Stimulated activated CD4-positive, alpha-beta T cell treated with anti-CD3 and anti-CD28 coated beads, Interleukin-4, amount 100 ng/mL, for 24 hours (primary cell): ENCODE results near the gene OSM.
"Not testable (repeated sequence)": the region's sequence is repeated elsewhere in the genome, so short reads cannot be mapped to it uniquely, and the experiment has no call there.

ENCODE experiments used
- DNase-seq: peaks from one replicate; pipeline ENCODE4 v3.0.0-alpha.2; 2020

OSM gene

GRCh38 chr22:30241576-30242371 lies 24.9 kb downstream of the OSM start:
- DNase-seq: no peak

GRCh38 chr22:30240541-30241417 lies 25.9 kb downstream of the OSM start:
- DNase-seq: no peak

- DNase-seq: no peak
Measured at GRCh38 chr22:30239488-30240405, 26.9 kb downstream of the OSM start.

- DNase-seq: no peak
Measured at GRCh38 chr22:30238661-30239487, 27.8 kb downstream of the OSM start.

GRCh38 chr22:30238136-30238535 lies 28.5 kb downstream of the OSM start:
- DNase-seq: no peak

- no peak for DNase-seq
Measured at GRCh38 chr22:30236875-30237274, 29.8 kb downstream of the OSM start.

- no peak for DNase-seq
Measured at GRCh38 chr22:30235687-30236170, 30.9 kb downstream of the OSM start.

- no peak for DNase-seq
Measured at GRCh38 chr22:30234786-30235470, 31.7 kb downstream of the OSM start.

- not testable (repeated sequence) for DNase-seq
Measured at GRCh38 chr22:30234325-30234724, 32.3 kb downstream of the OSM start.

GRCh38 chr22:30233582-30233981 lies 33.1 kb downstream of the OSM start:
- DNase-seq: no peak

GRCh38 chr22:30232716-30233218 lies 33.9 kb downstream of the OSM start:
- no peak for DNase-seq

- DNase-seq: no peak
Measured at GRCh38 chr22:30230787-30231461, 35.7 kb downstream of the OSM start.

- no peak for DNase-seq
Measured at GRCh38 chr22:30230330-30230729, 36.3 kb downstream of the OSM start.

GRCh38 chr22:30228509-30229359 lies 37.9 kb downstream of the OSM start:
- no peak for DNase-seq

- no peak for DNase-seq
Measured at GRCh38 chr22:30227438-30228228, 39.0 kb downstream of the OSM start.

- no peak for DNase-seq
Measured at GRCh38 chr22:30226192-30226832, 40.3 kb downstream of the OSM start.

GRCh38 chr22:30225220-30225927 lies 41.3 kb downstream of the OSM start:
- no peak for DNase-seq
